ENCODE measurements around the gene GGT5.
A peak's percentile ranks its signal among the peaks of the same experiment; 100 is the strongest.
"Not testable (repeated sequence)": the region's sequence is repeated elsewhere in the genome, so short reads cannot be mapped to it uniquely, and the experiment has no call there.

GGT5 gene

GRCh38 chr22:24245030-24245431, at the start of gene GGT5:
GGT5 (minus strand) TSS chr22:24245082; CDS start chr22:24244725, 357 bp downstream.
- not testable (repeated sequence) for DNase-seq

- DNase-seq, result not testable (repeated sequence)
Measured at GRCh38 chr22:24292202-24292830, 47.4 kb upstream of the GGT5 start.

- no peak for DNase-seq
Measured at GRCh38 chr22:24291515-24292201, 46.8 kb upstream of the GGT5 start.

- no peak for DNase-seq
Measured at GRCh38 chr22:24290459-24290858, 45.6 kb upstream of the GGT5 start.

GRCh38 chr22:24289741-24290163, 44.9 kb upstream of the GGT5 start:
- DNase-seq, result no peak

- DNase-seq, result no peak
Measured at GRCh38 chr22:24289114-24289513, 44.2 kb upstream of the GGT5 start.

- not testable (repeated sequence) for DNase-seq
Measured at GRCh38 chr22:24287801-24288200, 42.9 kb upstream of the GGT5 start.

- DNase-seq, result not testable (repeated sequence)
Measured at GRCh38 chr22:24287212-24287611, 42.3 kb upstream of the GGT5 start.

- DNase-seq, result no peak
Measured at GRCh38 chr22:24285245-24285644, 40.4 kb upstream of the GGT5 start.

GRCh38 chr22:24284747-24285203, 39.9 kb upstream of the GGT5 start:
- peak; percentile 16 for DNase-seq

GRCh38 chr22:24282401-24282800, 37.5 kb upstream of the GGT5 start:
- DNase-seq, result no peak

- not testable (repeated sequence) for DNase-seq
Measured at GRCh38 chr22:24280363-24280762, 35.5 kb upstream of the GGT5 start.

GRCh38 chr22:24274696-24275405, 30.0 kb upstream of the GGT5 start:
- not testable (repeated sequence) for DNase-seq

- not testable (repeated sequence) for DNase-seq
Measured at GRCh38 chr22:24273906-24274305, 29.0 kb upstream of the GGT5 start.

GRCh38 chr22:24273031-24273430, 28.1 kb upstream of the GGT5 start:
- not testable (repeated sequence) for DNase-seq

GRCh38 chr22:24271386-24271854, 26.5 kb upstream of the GGT5 start:
- no peak for DNase-seq

- DNase-seq, result peak; percentile 88
Measured at GRCh38 chr22:24270556-24271385, 25.9 kb upstream of the GGT5 start, which contains the start of gene SPECC1L. SPECC1L (plus strand) TSS chr22:24270831; CDS start chr22:24302232, 31,401 bp downstream.

GRCh38 chr22:24266495-24266894, 21.6 kb upstream of the GGT5 start:
- not testable (repeated sequence) for DNase-seq

GRCh38 chr22:24265734-24266133, 20.9 kb upstream of the GGT5 start:
- DNase-seq, result no peak

- not testable (repeated sequence) for DNase-seq
Measured at GRCh38 chr22:24264329-24264896, 19.5 kb upstream of the GGT5 start.

GRCh38 chr22:24263479-24263878, 18.6 kb upstream of the GGT5 start:
- DNase-seq, result not testable (repeated sequence)

- DNase-seq, result not testable (repeated sequence)
Measured at GRCh38 chr22:24262185-24262749, 17.4 kb upstream of the GGT5 start.
